Heart left ventricle (tissue), 13 donors: ENCODE results near the gene MPZ.

ENCODE experiments used
- CTCF ChIP-seq, 12 donors: fragments of 200-600 bp; sonication (generic) in 4 of 12; IDR thresholded peaks; one replicate each; pipeline versions ENCODE4 v1.5.0 to v1.8.0; 2018 to 2022; ENCODE audit warnings: antibody characterized with exemption in 12 of 12, mild to moderate bottlenecking in 5 of 12
- POLR2A ChIP-seq, 2 donors: fragments of 450-650 bp; IDR thresholded peaks; one replicate each; pipeline ENCODE4 v1.6.1; 2017; ENCODE audit warnings: antibody characterized with exemption in 2 of 2, mild to moderate bottlenecking in 2 of 2, moderate library complexity in 2 of 2
- donor health status: ischemic (EF 13 %, LVEDD 7.1; RV severe dilation, severe dysfunction).
- donor health status: DM: no; HTN: yes; CAD: no.
- donor health status: DM: no; HTN: no; CAD: no.
- donor health status: ischemic (EF 25% LVEDD 6.9; RV normal size, moderate dysfunction).
- donor health status: ischemic (EF 25% LVEDD 5.7; RV mildly dilated, moderate dysfunction).
- donor health status: ischemic (EF 35%, LVEDD 5.7; RV mildly dilated, moderate dysfunction).
- donor health status: nonischemic (EF 11% LVEDD 7.7; RV severe dilation, severe dysfunction).
- donor health status: DM: yes; HTN: yes; CAD: no.
- donor health status: PGD.
- donor health status: ischemic (EF 29% LVEDD 5.4; RV normal size, mild dysfunction).
- donor health status: nonischemic (EF 23%, LVEDD 6.1; RV moderate dilation, normal function).

- TF ChIP-seq CTCF (IDR thresholded peaks at IDR 0.05) (no peak), POLR2A (IDR thresholded peaks at IDR 0.05) (no peak)
These were observed 34.9 kb downstream of the MPZ start for GRCh38 chr1:161274874-161275273.
